Loucy (cell line): ENCODE results near the gene NARS2.

ENCODE experiments used
- H2AFZ ChIP-seq: fragments of 200-600 bp; sonication (generic); 2 replicates; pipeline ENCODE4 v1.6.0; 2016; ENCODE audit warnings: antibody characterized with exemption, mild to moderate bottlenecking, low read length, moderate library complexity
- H3F3A ChIP-seq: fragments of 200-600 bp; 2 replicates; pipeline ENCODE4 v1.6.0; 2016; ENCODE audit warnings: antibody characterized with exemption, low read depth, mild to moderate bottlenecking
- H3K27me3 ChIP-seq: fragments of 200-600 bp; sonication (generic); 2 replicates; pipeline ENCODE4 v1.6.1; 2014; ENCODE audit warnings: low read length, mild to moderate bottlenecking; ENCODE audit not compliant: insufficient read depth, poor library complexity, severe bottlenecking
- H3K36me3 ChIP-seq: fragments of 200-600 bp; sonication (generic); 2 replicates; pipeline ENCODE4 v1.6.1; 2016; ENCODE audit warnings: low read length; ENCODE audit not compliant: insufficient read depth
- H3K4me1 ChIP-seq: fragments of 200-600 bp; sonication (generic); 2 replicates; pipeline ENCODE4 v1.5.1; 2014; ENCODE audit warnings: low read length, mild to moderate bottlenecking; ENCODE audit not compliant: insufficient read depth, poor library complexity, severe bottlenecking
- H3K4me2 ChIP-seq: fragments of 200-600 bp; sonication (generic); 2 replicates; pipeline ENCODE4 v1.6.0; 2014; ENCODE audit warnings: antibody characterized with exemption, low read length, low read depth, mild to moderate bottlenecking; ENCODE audit not compliant: poor library complexity, severe bottlenecking
- H3K4me3 ChIP-seq: fragments of 200-600 bp; sonication (generic); 2 replicates; pipeline ENCODE4 v1.5.1; 2014; ENCODE audit warnings: low read length, mild to moderate bottlenecking, mixed read lengths; ENCODE audit not compliant: poor library complexity, severe bottlenecking
- H3K79me2 ChIP-seq: fragments of 200-600 bp; sonication (generic); 2 replicates; pipeline ENCODE4 v1.6.1; 2014; ENCODE audit warnings: low read length; ENCODE audit not compliant: insufficient read depth
- H3K9ac ChIP-seq: fragments of 200-600 bp; sonication (generic); 2 replicates; pipeline ENCODE4 v1.6.0; 2014; ENCODE audit warnings: mild to moderate bottlenecking, low read depth, low read length, moderate library complexity; ENCODE audit not compliant: poor library complexity, severe bottlenecking
- H3K9me2 ChIP-seq: fragments of 200-600 bp; sonication (generic); replicated peaks from 2 replicates; pipeline ENCODE4 v1.6.1; 2016; ENCODE audit warnings: low read depth, low read length, mixed read lengths
- H3K9me3 ChIP-seq: fragments of 200-600 bp; sonication (generic); 2 replicates; pipeline ENCODE4 v1.6.1; 2014; ENCODE audit warnings: mild to moderate bottlenecking, antibody characterized with exemption, low read length, low read depth; ENCODE audit not compliant: insufficient read depth
- H4K20me1 ChIP-seq: fragments of 200-600 bp; sonication (generic); 2 replicates; pipeline ENCODE4 v1.6.0; 2014; ENCODE audit warnings: antibody characterized with exemption, low read length, mild to moderate bottlenecking; ENCODE audit not compliant: insufficient read depth, poor library complexity, severe bottlenecking
- EZH2phosphoT487 ChIP-seq: fragments of 200-600 bp; IDR thresholded peaks from 2 replicates; pipeline ENCODE4 v1.6.1; 2018; ENCODE audit warnings: antibody characterized with exemption, mild to moderate bottlenecking, moderate library complexity, borderline replicate concordance
- TF ChIP-seq, protein P1 (sequence below): fragments of 200-600 bp; sonication (generic); conservative IDR thresholded peaks from 2 replicates; pipeline ENCODE4 v1.5.1; 2014; ENCODE audit warnings: mild to moderate bottlenecking, antibody characterized with exemption, low read length

Gene NARS2

DNA sequence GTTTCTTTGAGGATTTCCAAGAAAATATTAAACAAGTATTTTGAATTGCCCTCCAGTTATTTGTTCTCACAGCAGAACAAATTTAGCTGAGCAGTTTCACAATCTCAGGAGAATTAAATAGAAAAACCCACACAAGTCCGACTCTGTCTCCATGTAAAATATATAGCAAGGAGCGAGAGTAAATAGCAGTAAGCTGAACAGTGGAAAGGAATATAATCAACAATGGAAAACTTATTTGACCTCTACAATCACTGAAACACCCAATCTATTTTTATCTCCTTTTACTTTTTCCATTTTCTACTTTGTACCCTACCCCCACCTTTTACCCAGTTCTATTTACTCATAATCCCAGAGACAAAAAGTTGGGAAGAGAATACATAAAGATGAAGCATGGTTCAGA, 34.4 kb downstream of the NARS2 start:
- Histone ChIP-seq H3K4me2 (no peak overlapping the region), H4K20me1 (no peaks in the 10 kb centered on the region), H3K79me2 (no peaks in the 10 kb centered on the region), H3F3A (no peaks in the 10 kb centered on the region), H3K27me3 (no peaks in the 10 kb centered on the region), H3K36me3 (peaks cover 17% of the 10 kb centered on the region), H3K9me3 (no peaks in the 10 kb centered on the region), H3K9me2 (no peaks in the 10 kb centered on the region), H3K9ac (no peak overlapping the region), H3K4me1 (no peaks in the 10 kb centered on the region), H2AFZ (no peak overlapping the region), H3K4me3 (no peak overlapping the region)
- no peak for TF ChIP-seq EZH2phosphoT487
- TF ChIP-seq, protein P1, sequence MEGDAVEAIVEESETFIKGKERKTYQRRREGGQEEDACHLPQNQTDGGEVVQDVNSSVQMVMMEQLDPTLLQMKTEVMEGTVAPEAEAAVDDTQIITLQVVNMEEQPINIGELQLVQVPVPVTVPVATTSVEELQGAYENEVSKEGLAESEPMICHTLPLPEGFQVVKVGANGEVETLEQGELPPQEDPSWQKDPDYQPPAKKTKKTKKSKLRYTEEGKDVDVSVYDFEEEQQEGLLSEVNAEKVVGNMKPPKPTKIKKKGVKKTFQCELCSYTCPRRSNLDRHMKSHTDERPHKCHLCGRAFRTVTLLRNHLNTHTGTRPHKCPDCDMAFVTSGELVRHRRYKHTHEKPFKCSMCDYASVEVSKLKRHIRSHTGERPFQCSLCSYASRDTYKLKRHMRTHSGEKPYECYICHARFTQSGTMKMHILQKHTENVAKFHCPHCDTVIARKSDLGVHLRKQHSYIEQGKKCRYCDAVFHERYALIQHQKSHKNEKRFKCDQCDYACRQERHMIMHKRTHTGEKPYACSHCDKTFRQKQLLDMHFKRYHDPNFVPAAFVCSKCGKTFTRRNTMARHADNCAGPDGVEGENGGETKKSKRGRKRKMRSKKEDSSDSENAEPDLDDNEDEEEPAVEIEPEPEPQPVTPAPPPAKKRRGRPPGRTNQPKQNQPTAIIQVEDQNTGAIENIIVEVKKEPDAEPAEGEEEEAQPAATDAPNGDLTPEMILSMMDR = no peak

GRCh38 chr11:78539506-78539905, 35.2 kb downstream of the NARS2 start:
- no peak overlapping the region for H3K9ac ChIP-seq
- TF ChIP-seq, protein P1 = no peak
- no peak for TF ChIP-seq EZH2phosphoT487

GRCh38 chr11:78536933-78537332, 37.7 kb downstream of the NARS2 start:
- no peak overlapping the region for H3K4me3 ChIP-seq
- no peak overlapping the region for H2AFZ ChIP-seq
- no peaks in the 10 kb centered on the region for H3F3A ChIP-seq
- no peaks in the 10 kb centered on the region for H3K9me3 ChIP-seq
- TF ChIP-seq, protein P1 = no peak
- no peak for TF ChIP-seq EZH2phosphoT487
- no peaks in the 10 kb centered on the region for H3K4me1 ChIP-seq
- no peak overlapping the region for H3K9ac ChIP-seq
- no peaks in the 10 kb centered on the region for H3K79me2 ChIP-seq
- peaks cover 17% of the 10 kb centered on the region for H3K36me3 ChIP-seq
- H3K9me2 ChIP-seq = no peaks in the 10 kb centered on the region
- no peak overlapping the region for H3K4me2 ChIP-seq
- no peaks in the 10 kb centered on the region for H3K27me3 ChIP-seq
- H4K20me1 ChIP-seq = no peaks in the 10 kb centered on the region

More at GRCh38 chr11:78539506-78539905, 35.2 kb downstream of the NARS2 start:
- H3K9me2 ChIP-seq = no peaks in the 10 kb centered on the region
- no peaks in the 10 kb centered on the region for H3K79me2 ChIP-seq
- H3K36me3 ChIP-seq = peaks cover 17% of the 10 kb centered on the region
- no peak overlapping the region for H3K4me3 ChIP-seq
- H3K4me1 ChIP-seq = no peaks in the 10 kb centered on the region
- no peaks in the 10 kb centered on the region for H3K9me3 ChIP-seq
- no peak overlapping the region for H3K4me2 ChIP-seq
- no peaks in the 10 kb centered on the region for H3K27me3 ChIP-seq
- H4K20me1 ChIP-seq = no peaks in the 10 kb centered on the region
- no peak overlapping the region for H2AFZ ChIP-seq
- no peaks in the 10 kb centered on the region for H3F3A ChIP-seq
